ENCODE results near the gene MYO1G. TPM values are rescaled to one million over a fixed set of nuclear protein-coding genes. Genes with fewer than 3 reads are reported as not detected.
A peak's percentile ranks its signal among the peaks of the same experiment; 100 is the strongest.

Gene MYO1G
- total and polyA plus RNA-seq, 9 of the 15 experiments (the other 6 are each of a cell fraction or from before 2014, with no cell fraction given) = 0.03 to 0.62 (median 0.13) TPM; not detected in 1

GRCh38 chr7:44959433-44959951, 19.3 kb downstream of the MYO1G start (continued):
- TF ChIP-seq AFF4 (CRISPR knock-in tag; IDR thresholded peaks at IDR 0.05) (no peak), HNRNPLL (IDR thresholded peaks at IDR 0.05; ENCODE audit: low read depth, low read length, poor library complexity, severe bottlenecking) (no peak), PATZ1 (CRISPR knock-in tag; IDR thresholded peaks at IDR 0.05; ENCODE audit: borderline replicate concordance) (no peak), KDM4B (IDR thresholded peaks at IDR 0.05; ENCODE audit: borderline replicate concordance in 2 of 2, low read depth in 1 of 2) (no peak), SNRNP70 (optimal IDR thresholded peaks at IDR 0.05; ENCODE audit: low read depth, low read length) (no peak), SRSF3 (IDR thresholded peaks at IDR 0.05; ENCODE audit: insufficient read depth, low read length) (no peak), POLR2G (IDR thresholded peaks at IDR 0.05; ENCODE audit: low read depth, low read length) (no peak), ZNF766 (CRISPR knock-in tag; conservative IDR thresholded peaks at IDR 0.05) (peak; percentile 83), FOSL1 (tag; conservative IDR thresholded peaks at IDR 0.05) (0 out of 2 replicates have a peak, but pooled peaks have one; percentile 37), CREM (IDR thresholded peaks at IDR 0.05; ENCODE audit: low read depth) (peak; percentile 83), FOXP1 (CRISPR knock-in tag; IDR thresholded peaks at IDR 0.05) (no peak), ZNF224 (CRISPR knock-in tag; IDR thresholded peaks at IDR 0.05) (no peak), E2F1 (CRISPR knock-in tag; IDR thresholded peaks at IDR 0.05) (0 out of 2 replicates have a peak, but pooled peaks have one; percentile 40), GABPA (tag; conservative IDR thresholded peaks at IDR 0.05; ENCODE audit: low read depth) (no peak), ZNF436 (CRISPR knock-in tag; IDR thresholded peaks at IDR 0.05) (no peak), HEY1 (CRISPR knock-in tag; IDR thresholded peaks at IDR 0.05; ENCODE audit: borderline replicate concordance) (no peak), SP2 (IDR thresholded peaks at IDR 0.05; ENCODE audit: extremely low read depth, low read depth, low read length, poor library complexity, severe bottlenecking) (no peak), HNRNPH1 (optimal IDR thresholded peaks at IDR 0.05; ENCODE audit: low read depth, low read length) (no peak)
